NCI-H226 (cell line): ENCODE measurements around the gene GEMIN4.

Experiments used
- DNase-seq: peaks from one replicate; pipeline ENCODE4 v3.0.0-alpha.2; 2015

The GEMIN4 gene

GRCh38 chr17:697682-698081, 54.4 kb downstream of the GEMIN4 start:
- no peak for DNase-seq

DNA sequence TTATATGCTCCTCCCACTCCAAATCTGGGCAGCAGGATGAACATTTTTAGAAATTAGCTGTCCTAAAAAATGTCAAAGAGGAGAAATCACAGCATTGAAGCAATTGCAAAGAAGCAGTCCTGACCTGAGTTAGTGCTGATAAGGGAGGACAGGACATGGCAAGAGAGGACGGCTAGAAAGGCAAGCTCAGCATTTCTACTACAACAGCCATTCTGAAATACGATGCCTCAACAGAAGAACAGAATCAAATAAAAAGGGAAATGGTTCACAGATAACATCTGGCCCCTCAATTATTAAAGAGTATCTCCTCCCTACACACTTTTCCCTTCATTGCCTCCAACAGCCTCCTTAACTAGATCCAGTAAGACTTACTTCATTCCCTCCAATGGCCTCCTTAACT, 55.7 kb downstream of the GEMIN4 start:
- DNase-seq = no peak
